Keratinocyte (primary cell): ENCODE data around the gene ARHGAP5. TPM values are rescaled to one million over a fixed set of nuclear protein-coding genes. Genes with fewer than 3 reads are reported as not detected.
"Not testable (repeated sequence)": the region's sequence is repeated elsewhere in the genome, so short reads cannot be mapped to it uniquely, and the experiment has no call there.

ENCODE experiments used
- DNase-seq: peaks from one replicate; pipeline ENCODE4 v3.0.0-alpha.2; 2011; ENCODE audit warnings: low read depth, missing footprints, low spot score
- FAIRE-seq: peaks from 2 replicates; lab custom pipeline; 2011; peaks lifted over from hg19 to GRCh38; lab: Jason Lieb, UNC
- H2AFZ ChIP-seq: 2 replicates; pipeline ENCODE4 v1.6.0; 2012; ENCODE audit warnings: low read length, control low read depth, inconsistent platforms; ENCODE audit not compliant: control insufficient read depth
- H3K27ac ChIP-seq: 2 replicates; pipeline ENCODE4 v1.5.1; 2011; ENCODE audit warnings: low read length; ENCODE audit not compliant: control insufficient read depth, insufficient read depth
- H3K27me3 ChIP-seq: 3 replicates; pipeline ENCODE4 v1.6.0; 2011; ENCODE audit warnings: low read length; ENCODE audit not compliant: control insufficient read depth, insufficient read depth; ENCODE audit errors: extremely low read depth
- H3K36me3 ChIP-seq, 2 experiments: 2 replicates in 1 of 2; 3 replicates in 1 of 2; pipeline ENCODE4 v1.5.1; 2011; ENCODE audit warnings: low read length in 2 of 2, mild to moderate bottlenecking in 1 of 2; ENCODE audit not compliant: control insufficient read depth in 2 of 2, insufficient read depth in 2 of 2; ENCODE audit errors: extremely low read depth in 1 of 2
- H3K4me1 ChIP-seq: 3 replicates; pipeline ENCODE4 v1.5.1; 2011; ENCODE audit warnings: low read length; ENCODE audit not compliant: control insufficient read depth, insufficient read depth; ENCODE audit errors: extremely low read depth
- H3K4me2 ChIP-seq: 3 replicates; pipeline ENCODE4 v1.6.0; 2011; ENCODE audit warnings: low read depth, low read length; ENCODE audit not compliant: control insufficient read depth, insufficient read depth; ENCODE audit errors: extremely low read depth
- H3K4me3 ChIP-seq, 3 experiments: fragments of 200-600 bp in 1 of 3; sonication (generic) in 1 of 3; 2 replicates in 2 of 3; 3 replicates in 1 of 3; pipeline ENCODE4 v1.5.1; 2011 to 2016; ENCODE audit warnings: low read length in 3 of 3, mild to moderate bottlenecking in 3 of 3, control low read depth in 2 of 3, inconsistent platforms in 1 of 3, low read depth in 1 of 3, mixed read lengths in 1 of 3, mixed run types in 1 of 3, moderate library complexity in 1 of 3; ENCODE audit not compliant: control insufficient read depth in 2 of 3, insufficient read depth in 2 of 3; ENCODE audit errors: extremely low read depth in 1 of 3
- H3K79me2 ChIP-seq: 2 replicates; pipeline ENCODE4 v1.6.0; 2012; ENCODE audit warnings: low read length; ENCODE audit not compliant: control insufficient read depth, insufficient read depth
- H3K9ac ChIP-seq: 3 replicates; pipeline ENCODE4 v1.6.0; 2011; ENCODE audit warnings: low read length; ENCODE audit not compliant: control insufficient read depth, insufficient read depth; ENCODE audit errors: extremely low read depth
- H3K9me1 ChIP-seq: 3 replicates; pipeline ENCODE4 v1.6.0; 2011; ENCODE audit warnings: low read length; ENCODE audit not compliant: control insufficient read depth, insufficient read depth; ENCODE audit errors: extremely low read depth
- H3K9me3 ChIP-seq: 2 replicates; pipeline ENCODE4 v1.5.1; 2012; ENCODE audit warnings: low read depth, low read length; ENCODE audit not compliant: control insufficient read depth
- H4K20me1 ChIP-seq: 3 replicates; pipeline ENCODE4 v1.6.0; 2011; ENCODE audit warnings: low read length; ENCODE audit not compliant: control insufficient read depth, insufficient read depth; ENCODE audit errors: extremely low read depth
- EZH2 ChIP-seq: IDR thresholded peaks from one replicate; pipeline ENCODE4 v1.6.1; 2012; ENCODE audit warnings: inconsistent platforms, mild to moderate bottlenecking, low read length, moderate library complexity
- dilution Hi-C: fragments of 300-500 bp; cut with MboI; formaldehyde crosslinking; loops from one replicate; pipeline ENCODE4 v1.7.0; 2020; ENCODE audit warnings: low sequenced_read_pairs; ENCODE audit not compliant: extremely low pct_ligation_motif_present
- polyA plus RNA-seq, 5 experiments: library from polyadenylated mRNA; depleted of rRNA in 3 of 5; stranded (reverse) in 3 of 5; stranded (forward) in 1 of 5; unstranded in 1 of 5; fragments of >200 nt; gene quantifications; 1 replicate in 1 of 5; 2 replicates in 3 of 5; 3 replicates in 1 of 5; pipeline versions ENCODE4 v1.2.1 to v1.2.3, GENCODE V29; 2011 to 2012; ENCODE audit warnings: missing spikeins in 2 of 5, low read depth in 1 of 5, low replicate concordance in 1 of 5
- TF ChIP-seq, protein P1 (sequence below), 3 experiments: IDR thresholded peaks in 1 of 3; conservative IDR thresholded peaks in 1 of 3; optimal IDR thresholded peaks in 1 of 3; 2 replicates in 2 of 3; 3 replicates in 1 of 3; pipeline versions ENCODE3 to v1.5.1; 2011; ENCODE audit warnings: low read length in 3 of 3, mild to moderate bottlenecking in 3 of 3, moderate library complexity in 2 of 3, control low read depth in 1 of 3, inconsistent platforms in 1 of 3; ENCODE audit not compliant: insufficient read depth in 2 of 3; ENCODE audit errors: extremely low read depth in 1 of 3

The ARHGAP5 gene
- polyA plus RNA-seq, 1 donor (not counting 4 experiments of a cell fraction or from before 2014, with no cell fraction given) = 43.1 TPM

DNA sequence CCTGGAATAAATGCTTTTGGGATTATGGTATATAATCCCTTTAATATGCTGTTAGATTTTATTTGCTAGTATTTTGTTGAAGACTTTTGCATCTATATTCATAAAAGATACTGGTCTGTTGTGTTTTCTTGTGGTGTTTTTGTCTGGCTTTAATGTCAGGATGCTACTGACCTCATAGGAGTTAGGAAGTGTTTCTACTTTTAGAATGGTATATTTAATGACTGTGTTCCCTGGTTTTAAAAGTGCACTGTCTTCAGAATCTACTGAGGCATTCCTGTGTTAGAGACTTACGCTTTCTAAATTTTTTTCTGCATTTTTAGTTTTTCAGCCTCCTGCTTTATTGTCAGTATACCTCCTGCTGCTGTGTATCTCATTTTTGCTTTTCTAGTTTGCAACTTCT, 51.6 kb downstream of the ARHGAP5 start:
- no peak overlapping the region for H2AFZ ChIP-seq
- DNase-seq (no peak), FAIRE-seq (no peak)
- H3K9me3 ChIP-seq = no peaks in the 10 kb centered on the region
- no peak overlapping the region for H3K9ac ChIP-seq
- H4K20me1 ChIP-seq = no peaks in the 10 kb centered on the region
- dilution Hi-C loops = no loop called here
- H3K4me1 ChIP-seq = peaks cover 26% of the 10 kb centered on the region
- TF ChIP-seq EZH2 = no peak
- TF ChIP-seq, protein P1, sequence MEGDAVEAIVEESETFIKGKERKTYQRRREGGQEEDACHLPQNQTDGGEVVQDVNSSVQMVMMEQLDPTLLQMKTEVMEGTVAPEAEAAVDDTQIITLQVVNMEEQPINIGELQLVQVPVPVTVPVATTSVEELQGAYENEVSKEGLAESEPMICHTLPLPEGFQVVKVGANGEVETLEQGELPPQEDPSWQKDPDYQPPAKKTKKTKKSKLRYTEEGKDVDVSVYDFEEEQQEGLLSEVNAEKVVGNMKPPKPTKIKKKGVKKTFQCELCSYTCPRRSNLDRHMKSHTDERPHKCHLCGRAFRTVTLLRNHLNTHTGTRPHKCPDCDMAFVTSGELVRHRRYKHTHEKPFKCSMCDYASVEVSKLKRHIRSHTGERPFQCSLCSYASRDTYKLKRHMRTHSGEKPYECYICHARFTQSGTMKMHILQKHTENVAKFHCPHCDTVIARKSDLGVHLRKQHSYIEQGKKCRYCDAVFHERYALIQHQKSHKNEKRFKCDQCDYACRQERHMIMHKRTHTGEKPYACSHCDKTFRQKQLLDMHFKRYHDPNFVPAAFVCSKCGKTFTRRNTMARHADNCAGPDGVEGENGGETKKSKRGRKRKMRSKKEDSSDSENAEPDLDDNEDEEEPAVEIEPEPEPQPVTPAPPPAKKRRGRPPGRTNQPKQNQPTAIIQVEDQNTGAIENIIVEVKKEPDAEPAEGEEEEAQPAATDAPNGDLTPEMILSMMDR (optimal IDR thresholded peaks at IDR 0.05 in 1 of 3, IDR thresholded peaks at IDR 0.05 in 1 of 3, conservative IDR thresholded peaks at IDR 0.05 in 1 of 3; ENCODE audit: extremely low read depth in 1 of 3, insufficient read depth in 2 of 3, low read length in 3 of 3) = no peak
- H3K4me3 ChIP-seq = no peak overlapping the region
- peaks cover 2% of the 10 kb centered on the region for H3K9me1 ChIP-seq
- peaks cover 56% of the 10 kb centered on the region for H3K79me2 ChIP-seq
- H3K27ac ChIP-seq = no peak overlapping the region
- H3K36me3 ChIP-seq = peaks cover 0 to 3% of the 10 kb centered on the region in 2 experiments
- peak overlapping the region; percentile 32 for H3K4me2 ChIP-seq
- H3K27me3 ChIP-seq = no peaks in the 10 kb centered on the region

DNA sequence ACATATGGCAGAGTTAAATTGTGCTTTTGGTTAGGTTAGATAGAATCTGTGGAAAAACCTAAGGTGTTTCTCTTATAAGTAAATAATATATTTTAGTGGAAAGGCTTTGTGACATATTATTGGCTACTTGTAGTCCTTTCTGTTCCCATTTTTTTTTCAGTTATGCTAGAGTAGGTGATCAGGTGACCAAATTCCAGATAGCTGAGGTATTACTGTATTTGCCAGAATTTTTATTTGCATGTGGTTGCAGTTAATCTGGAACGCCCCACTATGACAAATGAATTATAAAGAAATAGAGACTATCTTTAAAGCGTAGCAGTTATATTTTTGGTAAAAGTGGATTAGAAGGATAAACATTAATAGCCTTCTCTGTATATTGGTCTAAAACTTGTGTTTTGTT, 52.0 kb downstream of the ARHGAP5 start:
- DNase-seq (no peak), FAIRE-seq (no peak)
- no peaks in the 10 kb centered on the region for H3K27me3 ChIP-seq
- no peak overlapping the region for H3K9ac ChIP-seq
- peaks cover 0 to 3% of the 10 kb centered on the region in 2 experiments for H3K36me3 ChIP-seq
- no peaks in the 10 kb centered on the region for H4K20me1 ChIP-seq
- TF ChIP-seq, protein P1 (optimal IDR thresholded peaks at IDR 0.05 in 1 of 3, IDR thresholded peaks at IDR 0.05 in 1 of 3, conservative IDR thresholded peaks at IDR 0.05 in 1 of 3; ENCODE audit: extremely low read depth in 1 of 3, insufficient read depth in 2 of 3, low read length in 3 of 3) = no peak
- TF ChIP-seq EZH2 = no peak
- no peaks in the 10 kb centered on the region for H3K9me3 ChIP-seq
- peak overlapping the region; percentile 32 for H3K4me2 ChIP-seq
- H2AFZ ChIP-seq = no peak overlapping the region
- no peak overlapping the region for H3K4me3 ChIP-seq
- H3K9me1 ChIP-seq = no peaks in the 10 kb centered on the region
- peak overlapping the region; percentile 61 for H3K27ac ChIP-seq
- dilution Hi-C loops = no loop called here
- peaks cover 56% of the 10 kb centered on the region for H3K79me2 ChIP-seq
- H3K4me1 ChIP-seq = peaks cover 22% of the 10 kb centered on the region

DNA sequence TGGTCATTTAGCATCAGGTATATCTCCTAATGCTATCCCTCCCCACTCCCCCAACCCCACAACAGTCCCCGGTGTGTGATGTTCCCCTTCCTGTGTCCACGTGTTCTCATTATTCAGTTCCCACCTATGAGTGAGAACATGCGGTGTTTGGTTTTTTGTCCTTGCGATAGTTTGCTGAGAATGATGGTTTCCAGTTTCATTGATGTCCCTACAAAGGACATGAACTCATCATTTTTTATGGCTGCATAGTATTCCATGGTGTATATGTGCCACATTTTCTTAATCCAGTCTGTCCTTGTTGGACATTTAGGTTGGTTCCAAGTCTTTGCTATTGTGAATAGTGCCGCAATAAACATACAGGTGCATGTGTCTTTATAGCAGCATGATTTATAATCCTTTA, 54.6 kb downstream of the ARHGAP5 start:
- H3K9me3 ChIP-seq, FAIRE-seq, H2AFZ ChIP-seq, DNase-seq, H3K27ac ChIP-seq, H3K36me3 ChIP-seq, H3K27me3 ChIP-seq, H3K4me2 ChIP-seq, H3K9me1 ChIP-seq, H4K20me1 ChIP-seq, H3K9ac ChIP-seq, H3K4me3 ChIP-seq, dilution Hi-C loops: not testable (repeated sequence)
- Histone ChIP-seq H3K79me2 (peaks cover 52% of the 10 kb centered on the region), H3K4me1 (peaks cover 22% of the 10 kb centered on the region)
